ENCODE data around the gene C14orf132.

DNA sequence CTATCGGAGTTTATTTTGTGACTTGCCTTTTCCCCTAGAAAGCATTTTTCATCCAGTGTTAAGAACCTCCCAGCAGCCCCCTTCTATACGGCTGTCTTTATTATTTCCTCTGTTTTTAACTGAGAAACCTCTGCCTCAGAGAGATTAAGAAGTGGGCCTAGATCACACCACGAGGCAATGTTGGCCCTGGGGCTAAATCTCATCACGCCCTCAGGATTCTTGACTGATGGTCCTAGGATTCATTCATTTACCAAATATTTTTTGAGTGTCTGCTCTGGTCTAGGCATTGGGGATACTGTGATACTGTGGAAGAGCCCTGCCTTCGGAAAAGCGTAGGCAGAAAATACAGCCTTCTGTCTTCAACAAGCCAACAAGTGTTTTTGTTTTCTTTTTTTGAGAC, 42.1 kb downstream of the C14orf132 start:
- TF ChIP-seq POLR2AphosphoS5 (IDR thresholded peaks at IDR 0.05; ENCODE audit: low read depth, low read length) (no peak), SIN3A (IDR thresholded peaks at IDR 0.05; ENCODE audit: borderline replicate concordance, insufficient read depth, low read length) (no peak)
- TF ChIP-seq, protein P1, sequence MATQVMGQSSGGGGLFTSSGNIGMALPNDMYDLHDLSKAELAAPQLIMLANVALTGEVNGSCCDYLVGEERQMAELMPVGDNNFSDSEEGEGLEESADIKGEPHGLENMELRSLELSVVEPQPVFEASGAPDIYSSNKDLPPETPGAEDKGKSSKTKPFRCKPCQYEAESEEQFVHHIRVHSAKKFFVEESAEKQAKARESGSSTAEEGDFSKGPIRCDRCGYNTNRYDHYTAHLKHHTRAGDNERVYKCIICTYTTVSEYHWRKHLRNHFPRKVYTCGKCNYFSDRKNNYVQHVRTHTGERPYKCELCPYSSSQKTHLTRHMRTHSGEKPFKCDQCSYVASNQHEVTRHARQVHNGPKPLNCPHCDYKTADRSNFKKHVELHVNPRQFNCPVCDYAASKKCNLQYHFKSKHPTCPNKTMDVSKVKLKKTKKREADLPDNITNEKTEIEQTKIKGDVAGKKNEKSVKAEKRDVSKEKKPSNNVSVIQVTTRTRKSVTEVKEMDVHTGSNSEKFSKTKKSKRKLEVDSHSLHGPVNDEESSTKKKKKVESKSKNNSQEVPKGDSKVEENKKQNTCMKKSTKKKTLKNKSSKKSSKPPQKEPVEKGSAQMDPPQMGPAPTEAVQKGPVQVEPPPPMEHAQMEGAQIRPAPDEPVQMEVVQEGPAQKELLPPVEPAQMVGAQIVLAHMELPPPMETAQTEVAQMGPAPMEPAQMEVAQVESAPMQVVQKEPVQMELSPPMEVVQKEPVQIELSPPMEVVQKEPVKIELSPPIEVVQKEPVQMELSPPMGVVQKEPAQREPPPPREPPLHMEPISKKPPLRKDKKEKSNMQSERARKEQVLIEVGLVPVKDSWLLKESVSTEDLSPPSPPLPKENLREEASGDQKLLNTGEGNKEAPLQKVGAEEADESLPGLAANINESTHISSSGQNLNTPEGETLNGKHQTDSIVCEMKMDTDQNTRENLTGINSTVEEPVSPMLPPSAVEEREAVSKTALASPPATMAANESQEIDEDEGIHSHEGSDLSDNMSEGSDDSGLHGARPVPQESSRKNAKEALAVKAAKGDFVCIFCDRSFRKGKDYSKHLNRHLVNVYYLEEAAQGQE (IDR thresholded peaks at IDR 0.05; ENCODE audit: insufficient read depth in 1 of 2, low read depth in 2 of 2, low read length in 2 of 2) = no peak
